Measurements from ENCODE around the gene GCLC.
A peak's percentile ranks its signal among the peaks of the same experiment; 100 is the strongest.

The GCLC gene

GRCh38 chr6:53524455-53524815 lies 20.5 kb downstream of the GCLC start:
- ATAC-seq: no peak
- DNase-seq: no peak

GRCh38 chr6:53523511-53524454 lies 21.1 kb downstream of the GCLC start:
- no peak for ATAC-seq
- DNase-seq: no peak

- ATAC-seq (no peak), DNase-seq (no peak)
These were observed 24.5 kb downstream of the GCLC start for GRCh38 chr6:53520320-53520928.

- ATAC-seq: peak; percentile 28
- no peak for DNase-seq
These were observed 26.0 kb downstream of the GCLC start for GRCh38 chr6:53518862-53519261.

GRCh38 chr6:53517021-53517420 lies 27.9 kb downstream of the GCLC start:
- ATAC-seq (no peak), DNase-seq (no peak)

- no peak for ATAC-seq
- DNase-seq: no peak
These were observed 30.2 kb downstream of the GCLC start for GRCh38 chr6:53514677-53515076.

- ATAC-seq (no peak), DNase-seq (no peak)
These were observed 31.4 kb downstream of the GCLC start for GRCh38 chr6:53513519-53513966.

GRCh38 chr6:53513056-53513455 lies 31.8 kb downstream of the GCLC start:
- no peak for ATAC-seq
- DNase-seq: no peak

GRCh38 chr6:53512626-53513025 lies 32.3 kb downstream of the GCLC start:
- ATAC-seq (no peak), DNase-seq (no peak)

GRCh38 chr6:53510746-53511145 lies 34.2 kb downstream of the GCLC start:
- ATAC-seq (no peak), DNase-seq (no peak)

- no peak for ATAC-seq
- DNase-seq: no peak
These were observed 38.0 kb downstream of the GCLC start for GRCh38 chr6:53506872-53507271.

GRCh38 chr6:53504512-53504911 lies 40.4 kb downstream of the GCLC start:
- no peak for ATAC-seq
- DNase-seq: no peak

GRCh38 chr6:53503060-53503459 lies 41.8 kb downstream of the GCLC start:
- ATAC-seq (no peak), DNase-seq (no peak)

- ATAC-seq: no peak
- DNase-seq: no peak
These were observed 43.5 kb downstream of the GCLC start for GRCh38 chr6:53501432-53501831.

- no peak for DNase-seq
- ATAC-seq: no peak
These were observed 44.8 kb downstream of the GCLC start for GRCh38 chr6:53500095-53500494.

- DNase-seq (no peak), ATAC-seq (no peak)
These were observed 45.8 kb downstream of the GCLC start for GRCh38 chr6:53499094-53499493.

- no peak for ATAC-seq
- DNase-seq: no peak
These were observed 46.3 kb downstream of the GCLC start for GRCh38 chr6:53498649-53499048.

GRCh38 chr6:53497905-53498304 lies 47.0 kb downstream of the GCLC start:
- ATAC-seq: no peak
- DNase-seq: no peak

GRCh38 chr6:53496797-53497375 lies 48.0 kb downstream of the GCLC start:
- ATAC-seq (no peak), DNase-seq (no peak)

GRCh38 chr6:53495506-53496499 lies 49.1 kb downstream of the GCLC start:
- DNase-seq: no peak
- no peak for ATAC-seq

- no peak for DNase-seq
- no peak for ATAC-seq
These were observed 50.8 kb downstream of the GCLC start for GRCh38 chr6:53494076-53494475.

- DNase-seq (no peak), ATAC-seq (no peak)
These were observed 51.3 kb downstream of the GCLC start for GRCh38 chr6:53493635-53494025.

Data from stimulated activated naive CD8-positive, alpha-beta T cell treated with anti-CD3 and anti-CD28 coated beads, Interleukin-15, Interleukin-2, amounts not matched to agents 100 U/mL and 50 U/mL, for 24 hours (primary cell).